ENCODE data around the gene CCR7.

Gene CCR7

GRCh38 chr17:40538936-40539705 is 26.2 kb downstream of the CCR7 start:
- in situ Hi-C loops (cut with MboI; ENCODE audit: low sequenced_read_pairs) = loop anchor here (10.0 kb wide), 1 partner anchor 144 kb away; no protein-coding TSS in a partner anchor

- in situ Hi-C loops (cut with MboI; ENCODE audit: low sequenced_read_pairs) = loop anchor here (10.0 kb wide), 1 partner anchor 143 kb away; no protein-coding TSS in a partner anchor
Observed at GRCh38 chr17:40538019-40538935, 27.0 kb downstream of the CCR7 start.

GRCh38 chr17:40536295-40537171 is 28.7 kb downstream of the CCR7 start:
- in situ Hi-C loops (cut with MboI; ENCODE audit: low sequenced_read_pairs) = loop anchor here (10.0 kb wide), 1 partner anchor 142 kb away; no protein-coding TSS in a partner anchor

GRCh38 chr17:40535924-40536294 is 29.4 kb downstream of the CCR7 start:
- in situ Hi-C loops (cut with MboI; ENCODE audit: low sequenced_read_pairs) = loop anchor here (10.0 kb wide), 1 partner anchor 141 kb away; no protein-coding TSS in a partner anchor

GRCh38 chr17:40535438-40535837 is 29.8 kb downstream of the CCR7 start:
- in situ Hi-C loops (cut with MboI; ENCODE audit: low sequenced_read_pairs) = loop anchor here (10.0 kb wide), 1 partner anchor 141 kb away; no protein-coding TSS in a partner anchor

- in situ Hi-C loops (cut with MboI; ENCODE audit: low sequenced_read_pairs) = loop anchor here (10.0 kb wide), 1 partner anchor 140 kb away; no protein-coding TSS in a partner anchor
Observed at GRCh38 chr17:40534371-40535189, 30.7 kb downstream of the CCR7 start.

GRCh38 chr17:40533896-40534295 is 31.4 kb downstream of the CCR7 start:
- in situ Hi-C loops (cut with MboI; ENCODE audit: low sequenced_read_pairs) = loop anchor here (10.0 kb wide), 1 partner anchor 139 kb away; no protein-coding TSS in a partner anchor

- in situ Hi-C loops (cut with MboI; ENCODE audit: low sequenced_read_pairs) = loop anchor here (10.0 kb wide), 1 partner anchor 138 kb away; no protein-coding TSS in a partner anchor
Observed at GRCh38 chr17:40532520-40533253, 32.6 kb downstream of the CCR7 start.

- in situ Hi-C loops (cut with MboI; ENCODE audit: low sequenced_read_pairs) = loop anchor here (10.0 kb wide), 1 partner anchor 137 kb away; no protein-coding TSS in a partner anchor
Observed at GRCh38 chr17:40531051-40531991, 34.0 kb downstream of the CCR7 start.

GRCh38 chr17:40530531-40530994 is 34.7 kb downstream of the CCR7 start:
- in situ Hi-C loops (cut with MboI; ENCODE audit: low sequenced_read_pairs) = loop anchor here (10.0 kb wide), 1 partner anchor 136 kb away; no protein-coding TSS in a partner anchor

GRCh38 chr17:40529991-40530390 is 35.3 kb downstream of the CCR7 start:
- in situ Hi-C loops (cut with MboI; ENCODE audit: low sequenced_read_pairs) = loop anchor here (10.0 kb wide), 1 partner anchor 135 kb away; no protein-coding TSS in a partner anchor

GRCh38 chr17:40528692-40529417 is 36.4 kb downstream of the CCR7 start:
- in situ Hi-C loops (cut with MboI; ENCODE audit: low sequenced_read_pairs) = no loop called here

GRCh38 chr17:40526668-40527067 is 38.6 kb downstream of the CCR7 start:
- in situ Hi-C loops (cut with MboI; ENCODE audit: low sequenced_read_pairs) = no loop called here

GRCh38 chr17:40525294-40525693 is 40.0 kb downstream of the CCR7 start:
- in situ Hi-C loops (cut with MboI; ENCODE audit: low sequenced_read_pairs) = no loop called here

GRCh38 chr17:40524243-40524965 is 40.9 kb downstream of the CCR7 start:
- in situ Hi-C loops (cut with MboI; ENCODE audit: low sequenced_read_pairs) = no loop called here

- in situ Hi-C loops (cut with MboI; ENCODE audit: low sequenced_read_pairs) = no loop called here
Observed at GRCh38 chr17:40522961-40523310, 42.3 kb downstream of the CCR7 start.
